Calu3 (cell line): ENCODE measurements around the gene OTOG. TPM values are rescaled to one million over a fixed set of nuclear protein-coding genes. Genes with fewer than 3 reads are reported as not detected.

ENCODE experiments used
- BruUV-seq: library from RNA; stranded (reverse); fragments of 400-500 nt; replicated peaks from 2 replicates; lab custom pipeline; 2021; lab: Mats Ljungman, UMichigan
- CTCF ChIA-PET: fragments of 300-600 bp; sonication (Branson Sonifier 250); formaldehyde crosslinking; loops from one replicate; lab custom pipeline; 2022; ENCODE audit warnings: antibody characterized with exemption; lab: Charles Lee
- DNase-seq: peaks from one replicate; pipeline ENCODE4 v3.0.0; 2022
- H3K27ac Mint-ChIP-seq: one replicate; pipeline ENCODE4 v1.8.0; 2022; ENCODE audit warnings: mixed read lengths; ENCODE audit not compliant: unreplicated experiment
- H3K27me3 Mint-ChIP-seq: one replicate; pipeline ENCODE4 v1.8.0; 2022; ENCODE audit warnings: mixed read lengths; ENCODE audit not compliant: unreplicated experiment
- H3K36me3 Mint-ChIP-seq: one replicate; pipeline ENCODE4 v1.8.0; 2022; ENCODE audit warnings: mild to moderate bottlenecking, moderate library complexity, mixed read lengths; ENCODE audit not compliant: insufficient read depth, unreplicated experiment
- H3K4me1 Mint-ChIP-seq: one replicate; pipeline ENCODE4 v1.8.0; 2022; ENCODE audit warnings: mild to moderate bottlenecking, low read depth, mixed read lengths; ENCODE audit not compliant: unreplicated experiment
- H3K4me3 Mint-ChIP-seq: one replicate; pipeline ENCODE4 v1.8.0; 2022; ENCODE audit warnings: mild to moderate bottlenecking, low read depth, moderate library complexity, mixed read lengths; ENCODE audit not compliant: unreplicated experiment
- H3K9me3 Mint-ChIP-seq: one replicate; pipeline ENCODE4 v1.8.0; 2022; ENCODE audit warnings: low read depth, mixed read lengths; ENCODE audit not compliant: unreplicated experiment
- CTCF ChIP-seq: fragments of 200-600 bp; IDR thresholded peaks from one replicate; pipeline ENCODE4 v1.8.0; 2022; ENCODE audit warnings: antibody characterized with exemption; ENCODE audit not compliant: unreplicated experiment
- intact Hi-C: fragments of 100-400 bp; cut with micrococcal nuclease; formaldehyde crosslinking; loops from one replicate; pipeline ENCODE4 v1.10.0; 2022; ENCODE audit not compliant: unreplicated experiment
- total RNA-seq: library from RNA; stranded (reverse); gene quantifications from 2 replicates; pipeline ENCODE4 v1.2.3, GENCODE V29; 2022

OTOG gene
- total RNA-seq, 1 experiment from 2014 or later = not detected

- no TSS peak for BruUV-seq
- Mint-ChIP-seq H3K9me3 (no peaks in the 10 kb centered on the region), H3K36me3 (no peaks in the 10 kb centered on the region), H3K27me3 (no peaks in the 10 kb centered on the region), H3K4me1 (no peaks in the 10 kb centered on the region), H3K4me3 (no peak overlapping the region), H3K27ac (no peak overlapping the region)
- CTCF ChIA-PET = no interaction called here
- intact Hi-C loops = no loop called here
- no peak for DNase-seq
- TF ChIP-seq CTCF = no peak
Observed at GRCh38 chr11:17517186-17517585, 29.9 kb upstream of the OTOG start.

- Mint-ChIP-seq H3K4me3 (no peak overlapping the region), H3K9me3 (no peaks in the 10 kb centered on the region), H3K27ac (no peak overlapping the region), H3K4me1 (no peaks in the 10 kb centered on the region), H3K27me3 (no peaks in the 10 kb centered on the region), H3K36me3 (no peaks in the 10 kb centered on the region)
- no peak for DNase-seq
- TF ChIP-seq CTCF = no peak
- BruUV-seq = no TSS peak
- intact Hi-C loops = no loop called here
- CTCF ChIA-PET = no interaction called here
Observed at GRCh38 chr11:17518366-17518765, 28.7 kb upstream of the OTOG start.

GRCh38 chr11:17519061-17519885 lies 27.8 kb upstream of the OTOG start:
- intact Hi-C loops = no loop called here
- no peaks in the 10 kb centered on the region for H3K9me3 Mint-ChIP-seq
- H3K4me1 Mint-ChIP-seq = no peaks in the 10 kb centered on the region
- H3K4me3 Mint-ChIP-seq = no peak overlapping the region
- no peaks in the 10 kb centered on the region for H3K27me3 Mint-ChIP-seq
- CTCF ChIA-PET = interaction anchor here (0.5 to 1.0 kb wide), 2 partner anchors 11 to 21 kb away, joined by 3 to 4 read pairs; no protein-coding TSS in a partner anchor
- no peak overlapping the region for H3K27ac Mint-ChIP-seq
- no peak for TF ChIP-seq CTCF
- BruUV-seq = no TSS peak
- H3K36me3 Mint-ChIP-seq = no peaks in the 10 kb centered on the region
- DNase-seq = no peak

- BruUV-seq = no TSS peak
- Mint-ChIP-seq H3K27ac (no peak overlapping the region), H3K36me3 (peaks cover 9% of the 10 kb centered on the region), H3K4me3 (no peak overlapping the region), H3K27me3 (no peaks in the 10 kb centered on the region), H3K4me1 (no peaks in the 10 kb centered on the region), H3K9me3 (no peaks in the 10 kb centered on the region)
- CTCF ChIA-PET = interaction anchor here (1.6 kb wide), 1 partner anchor 13 kb away, joined by 4 read pairs; no protein-coding TSS in a partner anchor
- TF ChIP-seq CTCF = no peak
- intact Hi-C loops = no loop called here
- DNase-seq = no peak
Observed at GRCh38 chr11:17521106-17521900, 25.8 kb upstream of the OTOG start.
